Fibroblast of lung (primary cell): ENCODE data around the gene CSNK1A1. TPM values are rescaled to one million over a fixed set of nuclear protein-coding genes. Genes with fewer than 3 reads are reported as not detected.
"Not testable (repeated sequence)": the region's sequence is repeated elsewhere in the genome, so short reads cannot be mapped to it uniquely, and the experiment has no call there.

Experiments
- DNase-seq, 2 donors: peaks; one replicate each; pipeline versions ENCODE4 v3.0.0 to v3.0.0-alpha.2; 2010; ENCODE audit warnings: low read depth in 2 of 2
- H2AFZ ChIP-seq: 2 replicates; pipeline ENCODE4 v1.5.1; 2012; ENCODE audit warnings: low read length, control low read depth, inconsistent platforms
- H3K27ac ChIP-seq: 2 replicates; pipeline ENCODE4 v1.5.1; 2011; ENCODE audit warnings: low read length, control low read depth; ENCODE audit not compliant: insufficient read depth
- H3K27me3 ChIP-seq: 2 replicates; pipeline ENCODE4 v1.5.1; 2011; ENCODE audit warnings: mild to moderate bottlenecking, low read length; ENCODE audit not compliant: control insufficient read depth, insufficient read depth
- H3K36me3 ChIP-seq: 2 replicates; pipeline ENCODE4 v1.5.1; 2011; ENCODE audit warnings: low read length; ENCODE audit not compliant: control insufficient read depth, insufficient read depth
- H3K4me1 ChIP-seq: 2 replicates; pipeline ENCODE4 v1.5.1; 2011; ENCODE audit warnings: low read length; ENCODE audit not compliant: control insufficient read depth, insufficient read depth; ENCODE audit errors: extremely low read depth
- H3K4me2 ChIP-seq: 2 replicates; pipeline ENCODE4 v1.5.1; 2011; ENCODE audit warnings: low read length, control low read depth; ENCODE audit not compliant: insufficient read depth; ENCODE audit errors: extremely low read depth
- H3K4me3 ChIP-seq, 4 experiments: fragments of 200-600 bp in 1 of 4; sonication (generic) in 1 of 4; replicated peaks in 1 of 4; 2 replicates each; pipeline ENCODE4 v1.5.1; 2011 to 2016; ENCODE audit warnings: low read length in 4 of 4, low read depth in 3 of 4, mild to moderate bottlenecking in 3 of 4, control low read depth in 2 of 4, inconsistent platforms in 1 of 4, mixed read lengths in 1 of 4; ENCODE audit not compliant: insufficient read depth in 1 of 4; ENCODE audit errors: control extremely low read depth in 1 of 4
- H3K79me2 ChIP-seq: 2 replicates; pipeline ENCODE4 v1.5.1; 2012; ENCODE audit warnings: mild to moderate bottlenecking, low read length, inconsistent platforms; ENCODE audit not compliant: control insufficient read depth, insufficient read depth
- H3K9ac ChIP-seq: 2 replicates; pipeline ENCODE4 v1.5.1; 2011; ENCODE audit warnings: mild to moderate bottlenecking, low read length, control low read depth; ENCODE audit not compliant: insufficient read depth
- H3K9me3 ChIP-seq: 2 replicates; pipeline ENCODE4 v1.5.1; 2012; ENCODE audit warnings: low read depth, low read length; ENCODE audit not compliant: control insufficient read depth, insufficient read depth
- H4K20me1 ChIP-seq: 2 replicates; pipeline ENCODE4 v1.5.1; 2011; ENCODE audit warnings: low read length; ENCODE audit not compliant: control insufficient read depth, insufficient read depth; ENCODE audit errors: extremely low read depth
- EZH2 ChIP-seq: IDR thresholded peaks from 2 replicates; pipeline ENCODE4 v1.5.1; 2012; ENCODE audit warnings: low read length, control low read depth, mild to moderate bottlenecking; ENCODE audit errors: missing control alignments
- polyA plus RNA-seq, 2 donors: library from polyadenylated mRNA; depleted of rRNA in 1 of 2; stranded (reverse) in 1 of 2; unstranded in 1 of 2; fragments of >200 nt; gene quantifications; 2 replicates each; pipeline ENCODE4 v1.2.1, GENCODE V29; 2011 to 2012; ENCODE audit warnings: missing spikeins in 1 of 2
- total RNA-seq: library from RNA; depleted of rRNA; stranded (reverse); fragments of >200 nt; gene quantifications from 2 replicates; pipeline ENCODE4 v1.2.1, GENCODE V29; 2014
- TF ChIP-seq, protein P1 (sequence below), 2 donors: IDR thresholded peaks in 1 of 2; conservative IDR thresholded peaks in 1 of 2; 1 replicate in 1 of 2; 2 replicates in 1 of 2; pipeline ENCODE4 v1.5.1; 2011 to 2012; ENCODE audit warnings: low read length in 2 of 2, control low read depth in 1 of 2, inconsistent platforms in 1 of 2, low read depth in 1 of 2, mild to moderate bottlenecking in 1 of 2

The CSNK1A1 gene
- total and polyA plus RNA-seq, 2 donors (not counting 1 experiment from before 2014, with no cell fraction given), result 275 to 674 TPM

DNA sequence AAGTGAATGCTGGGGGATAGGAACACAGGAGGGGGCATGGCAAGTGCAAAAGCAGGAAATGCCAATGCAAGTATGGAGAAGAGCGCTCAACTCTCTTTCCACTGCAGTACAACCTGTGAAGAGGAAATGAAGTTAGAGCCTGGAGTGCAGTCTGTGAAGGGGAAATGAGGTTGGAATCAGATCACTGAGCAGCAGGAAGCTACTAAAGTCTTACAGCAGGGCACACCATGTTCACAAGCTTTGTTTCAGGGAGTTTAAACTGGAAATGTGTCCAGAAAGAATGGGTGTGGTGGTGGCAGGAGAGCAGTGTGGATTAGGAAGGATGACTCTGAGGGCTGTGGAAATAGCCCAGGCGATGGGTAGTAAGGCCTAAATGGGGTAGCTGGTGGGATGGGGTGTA is 45.5 kb upstream of the CSNK1A1 start:
- Histone ChIP-seq H3K4me3 (no peak overlapping the region), H3K4me1 (no peaks in the 10 kb centered on the region), H3K4me2 (no peak overlapping the region), H3K36me3 (no peaks in the 10 kb centered on the region), H2AFZ (no peak overlapping the region), H3K9me3 (no peaks in the 10 kb centered on the region), H3K27ac (no peak overlapping the region), H3K79me2 (no peaks in the 10 kb centered on the region), H3K9ac (no peak overlapping the region), H4K20me1 (no peaks in the 10 kb centered on the region), H3K27me3 (no peaks in the 10 kb centered on the region)
- no peak for TF ChIP-seq EZH2
- TF ChIP-seq, protein P1, sequence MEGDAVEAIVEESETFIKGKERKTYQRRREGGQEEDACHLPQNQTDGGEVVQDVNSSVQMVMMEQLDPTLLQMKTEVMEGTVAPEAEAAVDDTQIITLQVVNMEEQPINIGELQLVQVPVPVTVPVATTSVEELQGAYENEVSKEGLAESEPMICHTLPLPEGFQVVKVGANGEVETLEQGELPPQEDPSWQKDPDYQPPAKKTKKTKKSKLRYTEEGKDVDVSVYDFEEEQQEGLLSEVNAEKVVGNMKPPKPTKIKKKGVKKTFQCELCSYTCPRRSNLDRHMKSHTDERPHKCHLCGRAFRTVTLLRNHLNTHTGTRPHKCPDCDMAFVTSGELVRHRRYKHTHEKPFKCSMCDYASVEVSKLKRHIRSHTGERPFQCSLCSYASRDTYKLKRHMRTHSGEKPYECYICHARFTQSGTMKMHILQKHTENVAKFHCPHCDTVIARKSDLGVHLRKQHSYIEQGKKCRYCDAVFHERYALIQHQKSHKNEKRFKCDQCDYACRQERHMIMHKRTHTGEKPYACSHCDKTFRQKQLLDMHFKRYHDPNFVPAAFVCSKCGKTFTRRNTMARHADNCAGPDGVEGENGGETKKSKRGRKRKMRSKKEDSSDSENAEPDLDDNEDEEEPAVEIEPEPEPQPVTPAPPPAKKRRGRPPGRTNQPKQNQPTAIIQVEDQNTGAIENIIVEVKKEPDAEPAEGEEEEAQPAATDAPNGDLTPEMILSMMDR (conservative IDR thresholded peaks at IDR 0.05 in 1 of 2, IDR thresholded peaks at IDR 0.05 in 1 of 2; ENCODE audit: low read depth in 1 of 2, low read length in 2 of 2), result no peak
- DNase-seq, result no peak

DNA sequence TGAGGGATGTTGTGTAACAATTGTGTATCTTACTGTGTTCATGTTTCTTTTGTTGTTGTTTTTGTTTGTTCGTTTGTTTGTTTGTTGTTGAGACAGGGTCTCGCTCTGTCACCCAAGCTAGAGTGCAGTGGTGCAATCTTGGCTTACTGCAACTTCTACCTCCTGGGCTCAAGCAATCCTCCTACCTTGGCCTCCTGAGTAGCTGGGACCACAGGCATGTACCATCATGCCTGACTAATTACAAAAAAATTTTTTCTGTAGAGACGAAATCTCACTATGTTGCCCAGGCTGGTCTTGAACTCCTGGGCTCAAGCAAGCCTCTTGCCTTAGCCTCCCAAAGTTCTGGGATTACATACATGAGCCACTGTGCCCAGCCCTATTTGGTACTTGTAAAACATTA is 43.9 kb upstream of the CSNK1A1 start:
- not testable (repeated sequence) for H3K4me3 ChIP-seq, H3K4me2 ChIP-seq, H3K36me3 ChIP-seq, H3K27me3 ChIP-seq, H3K79me2 ChIP-seq, DNase-seq, H3K27ac ChIP-seq, H2AFZ ChIP-seq, H3K9ac ChIP-seq, H3K4me1 ChIP-seq, H3K9me3 ChIP-seq, H4K20me1 ChIP-seq

DNA sequence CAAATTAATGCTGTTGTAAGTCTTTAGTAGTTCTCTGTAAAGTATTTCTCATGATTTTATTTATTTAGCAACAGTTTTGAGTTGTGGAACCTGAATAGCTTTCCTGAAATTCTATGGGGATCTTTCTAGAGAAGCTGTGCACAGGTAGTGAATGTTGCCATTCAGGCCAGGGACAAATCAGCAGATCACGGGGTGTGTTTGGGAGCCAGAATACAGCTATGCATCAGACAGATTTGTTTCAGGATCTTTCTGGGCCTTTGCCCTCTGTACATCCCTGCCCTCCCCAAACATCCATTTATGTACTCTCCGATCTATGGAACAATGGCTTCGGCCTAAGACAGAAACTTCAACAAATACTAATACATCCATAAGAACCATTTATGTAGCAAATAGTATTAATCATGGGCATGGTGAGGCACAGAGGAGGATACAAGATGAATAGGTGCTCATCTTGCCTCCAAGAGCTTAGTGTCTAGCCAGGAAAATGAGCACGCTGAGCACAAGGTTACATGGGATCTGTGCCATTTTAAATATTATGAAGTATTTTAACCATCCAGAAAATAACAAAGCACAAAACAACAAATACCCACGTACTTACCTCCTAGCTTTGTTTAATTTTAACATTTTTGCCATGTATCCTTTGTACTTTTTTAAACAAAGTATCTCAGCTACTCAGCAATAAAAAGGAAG is 43.1 kb upstream of the CSNK1A1 start:
- Histone ChIP-seq H3K4me3 (no peak overlapping the region), H3K4me2 (no peak overlapping the region), H3K4me1 (no peaks in the 10 kb centered on the region), H3K9me3 (no peaks in the 10 kb centered on the region), H3K36me3 (no peaks in the 10 kb centered on the region), H4K20me1 (no peaks in the 10 kb centered on the region), H3K27ac (no peak overlapping the region), H3K79me2 (no peaks in the 10 kb centered on the region), H3K27me3 (no peaks in the 10 kb centered on the region), H2AFZ (no peak overlapping the region), H3K9ac (no peak overlapping the region)
- no peak for TF ChIP-seq EZH2
- TF ChIP-seq, protein P1 (conservative IDR thresholded peaks at IDR 0.05 in 1 of 2, IDR thresholded peaks at IDR 0.05 in 1 of 2; ENCODE audit: low read depth in 1 of 2, low read length in 2 of 2), result no peak
- no peak for DNase-seq
